NCI-H748 treated with DMSO at 0.1 percent for 48 hours (cell line): ENCODE data around the gene CYP26B1.
"Not testable (repeated sequence)": the region's sequence is repeated elsewhere in the genome, so short reads cannot be mapped to it uniquely, and the experiment has no call there.

Source experiments
- DNase-seq: peaks from one replicate; lab custom pipeline; 2025; lab: John Stamatoyannopoulos, UW

The CYP26B1 gene

DNA sequence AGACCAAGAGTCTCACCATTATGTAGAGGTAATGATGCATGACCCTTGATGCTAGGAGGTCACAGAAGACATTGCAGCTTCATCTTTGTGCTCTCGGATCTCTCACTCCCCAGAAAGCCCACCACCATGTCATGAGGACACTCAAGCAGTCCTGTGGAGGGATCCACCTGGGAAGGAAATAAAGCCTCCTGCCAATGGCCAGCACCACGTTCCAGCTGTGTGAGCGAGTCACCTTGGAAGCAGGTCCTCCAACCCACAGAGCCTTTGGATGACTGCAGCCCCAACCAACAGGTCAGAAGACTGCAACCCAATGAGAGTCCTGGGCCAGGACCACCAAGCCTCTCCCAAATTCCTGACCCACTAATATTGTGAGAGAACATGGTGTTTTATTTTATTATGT is 38.4 kb downstream of the CYP26B1 start:
- DNase-seq, result no peak

DNA sequence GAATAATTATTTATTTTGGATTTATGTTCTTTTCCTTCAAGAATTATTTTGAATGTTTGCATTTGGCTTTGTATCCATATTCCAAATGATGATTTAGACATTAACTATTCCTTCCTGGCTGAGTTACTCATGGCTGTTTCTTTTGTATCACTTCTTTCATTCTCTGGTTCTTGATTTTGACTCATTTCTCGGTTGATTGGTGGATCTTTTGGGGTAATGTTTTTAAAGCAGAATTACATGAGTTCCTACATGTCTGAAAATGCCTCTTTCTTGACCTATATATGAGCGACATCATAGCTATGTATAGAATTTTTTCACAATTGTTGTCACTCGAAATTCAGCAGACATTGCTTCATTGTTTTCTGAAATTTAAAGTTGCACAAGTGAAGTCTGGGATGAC is 39.5 kb downstream of the CYP26B1 start:
- DNase-seq, result no peak

DNA sequence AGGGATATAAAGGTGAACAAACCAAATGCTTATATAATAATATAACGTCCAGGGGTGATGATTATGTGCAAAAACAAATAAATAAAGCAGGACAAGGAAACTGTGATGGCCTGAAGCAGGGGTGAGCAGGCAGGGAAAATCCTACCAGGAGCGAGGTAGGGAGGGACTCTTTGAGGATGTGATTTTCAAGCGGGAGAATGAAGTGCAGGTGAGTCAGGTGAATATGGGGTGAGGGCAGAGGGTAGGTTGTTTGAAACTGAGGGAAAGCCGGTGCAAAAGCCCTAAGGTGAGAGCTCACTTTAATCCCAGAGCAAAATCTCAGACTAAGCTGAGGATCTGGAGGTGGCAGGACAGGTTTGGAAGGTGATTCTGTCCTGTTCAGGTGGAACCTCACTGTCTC is 40.7 kb downstream of the CYP26B1 start:
- no peak for DNase-seq

DNA sequence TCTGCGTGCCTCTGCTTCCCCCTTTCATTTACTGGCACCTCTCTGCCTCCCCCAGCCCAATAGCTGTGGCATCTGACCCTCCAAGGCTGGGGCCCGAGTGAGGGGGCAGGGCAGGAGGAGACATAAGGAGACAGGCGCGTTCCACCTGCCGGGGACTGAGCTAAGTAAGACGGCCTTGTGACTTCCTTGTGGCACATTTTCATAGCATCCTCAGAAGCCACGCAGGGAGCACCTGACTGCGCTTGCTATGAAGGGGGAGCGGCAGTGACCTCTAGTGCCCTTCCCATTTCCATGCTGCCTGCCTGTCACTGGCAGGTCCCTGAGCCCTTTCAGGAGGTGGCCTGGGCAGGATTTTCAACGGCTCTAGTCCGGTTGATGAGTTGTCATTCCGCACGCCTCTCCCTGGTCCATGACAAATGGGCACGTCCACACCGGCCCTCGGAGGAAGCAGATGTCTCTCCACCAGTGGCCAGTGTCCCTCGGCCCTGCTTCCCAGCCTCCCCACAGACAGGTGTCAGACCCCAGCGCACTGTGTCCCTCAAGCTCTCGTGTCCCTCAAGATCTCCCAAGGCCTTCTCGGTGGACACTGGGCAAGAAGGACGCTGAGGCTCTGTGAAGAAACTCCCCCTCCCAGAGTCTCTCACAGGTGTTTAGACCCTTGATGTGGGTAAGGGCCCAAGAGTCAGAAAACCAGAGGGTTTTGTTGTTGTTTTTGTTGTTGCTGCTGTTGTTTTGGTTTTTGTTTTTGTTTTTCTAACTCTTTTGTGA is 42.7 kb downstream of the CYP26B1 start:
- no peak for DNase-seq

DNA sequence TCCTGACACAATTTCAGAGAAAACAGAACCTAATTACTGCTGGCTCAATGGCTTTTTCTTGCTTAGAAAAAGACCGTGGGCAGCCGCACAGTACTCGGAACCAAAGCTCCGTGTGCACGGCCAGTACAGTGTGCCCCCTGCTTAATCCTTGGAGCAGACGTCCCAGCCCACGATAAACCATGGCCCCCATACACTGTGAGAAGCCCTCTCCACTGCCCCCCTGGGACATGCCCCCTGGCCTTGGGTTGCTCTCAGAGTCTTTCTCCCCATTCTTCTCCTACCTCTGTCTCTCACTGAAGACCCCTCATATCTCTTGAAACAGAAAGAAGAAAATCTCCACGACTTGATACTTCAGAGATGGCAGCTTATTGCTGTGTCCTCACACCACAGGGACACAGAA is 44.0 kb downstream of the CYP26B1 start:
- DNase-seq, result no peak

DNA sequence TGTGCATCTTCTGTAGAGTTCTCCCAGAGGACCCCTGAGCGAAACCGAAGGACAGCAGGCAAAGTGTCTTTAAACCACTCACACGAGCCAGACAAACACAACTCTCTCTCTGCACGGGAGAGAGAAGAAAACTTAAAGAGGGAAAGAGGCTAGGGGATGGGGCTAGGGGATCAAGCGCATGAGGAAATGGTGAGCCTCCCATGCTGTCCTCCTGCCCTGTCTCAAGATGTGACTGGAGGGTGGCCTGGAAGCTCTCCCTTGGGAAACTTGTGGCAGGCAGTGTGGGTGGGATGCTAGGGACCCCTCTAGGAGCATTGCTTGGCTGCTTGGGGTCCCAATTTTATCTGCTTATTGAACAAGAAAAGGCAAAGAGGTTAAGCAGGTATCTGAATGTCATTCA is 44.5 kb downstream of the CYP26B1 start:
- no peak for DNase-seq

DNA sequence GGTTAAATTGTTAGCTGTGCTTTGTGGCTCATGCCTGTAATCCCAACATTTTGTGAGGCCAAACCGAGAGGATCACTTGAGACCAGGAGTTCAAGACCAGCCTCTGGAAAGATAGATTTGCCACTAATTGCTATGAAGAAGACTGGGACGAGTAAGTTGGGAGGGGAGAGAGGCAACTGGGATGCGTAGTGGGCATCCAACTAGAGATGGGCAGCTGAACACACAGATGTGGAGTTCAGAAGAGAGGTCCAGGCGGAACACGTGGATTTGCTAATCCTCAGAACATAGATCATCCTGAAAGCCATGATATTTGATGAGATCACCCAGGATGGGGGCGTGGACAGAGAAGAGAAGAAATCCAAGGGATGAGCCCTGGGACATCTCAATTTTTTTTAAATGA is 48.7 kb downstream of the CYP26B1 start:
- DNase-seq, result no peak

DNA sequence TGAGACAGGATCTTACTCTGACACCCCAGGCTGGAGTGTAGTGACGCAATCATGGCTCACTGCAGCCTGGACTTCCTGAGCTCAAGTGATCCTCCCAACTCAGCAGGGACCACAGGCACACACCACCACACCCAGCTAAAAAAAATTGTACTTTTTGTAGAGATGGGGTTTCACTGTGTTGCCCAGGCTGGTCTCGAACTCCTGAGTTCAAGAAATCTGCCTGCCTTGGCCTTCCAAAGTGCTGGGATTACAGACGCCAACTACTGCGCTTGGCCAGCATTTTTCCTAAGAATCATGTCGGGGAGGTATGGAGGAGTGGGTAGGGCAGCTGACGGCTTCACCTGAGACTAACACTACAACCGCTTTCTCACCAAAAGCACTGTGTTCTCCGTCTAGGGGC is 50.4 kb downstream of the CYP26B1 start:
- DNase-seq, result no peak

DNA sequence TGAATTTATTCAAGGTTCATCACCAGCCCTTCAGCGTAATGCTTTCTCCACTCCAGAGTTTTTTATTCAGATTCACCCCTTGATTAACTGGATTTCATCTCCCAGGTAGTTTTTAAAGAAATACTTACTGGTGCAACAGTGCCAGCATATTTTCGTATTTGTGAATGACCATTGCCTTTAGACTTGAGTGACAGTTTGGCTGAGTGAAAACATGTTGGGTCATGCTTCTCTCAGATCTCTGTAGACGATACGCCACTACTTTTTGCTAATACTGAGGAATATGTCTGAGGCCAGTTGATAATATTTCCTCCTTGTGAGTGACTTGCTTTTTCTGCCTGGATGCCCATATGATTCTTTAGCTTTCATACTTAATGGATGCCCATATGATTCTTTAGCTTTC is 51.5 kb downstream of the CYP26B1 start:
- no peak for DNase-seq

DNA sequence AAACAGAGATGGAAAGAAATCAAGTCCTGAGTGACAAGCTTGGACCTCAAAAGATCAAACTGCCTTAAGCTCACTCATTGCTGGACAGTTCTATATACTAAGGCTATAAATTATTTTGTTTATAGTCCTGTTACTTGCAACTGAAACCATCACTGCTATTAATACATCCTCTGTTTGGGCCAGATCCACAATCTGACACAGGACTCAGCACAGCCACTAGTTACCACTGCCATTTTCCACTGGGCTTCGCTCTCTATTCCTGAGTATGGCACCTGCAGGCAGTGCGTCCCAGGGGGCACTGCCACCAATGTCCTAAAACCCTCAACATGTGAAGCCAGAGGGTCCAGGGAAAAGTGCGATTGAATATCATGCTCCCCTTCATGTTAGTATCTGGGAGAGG is 52.3 kb downstream of the CYP26B1 start:
- DNase-seq, result no peak

DNA sequence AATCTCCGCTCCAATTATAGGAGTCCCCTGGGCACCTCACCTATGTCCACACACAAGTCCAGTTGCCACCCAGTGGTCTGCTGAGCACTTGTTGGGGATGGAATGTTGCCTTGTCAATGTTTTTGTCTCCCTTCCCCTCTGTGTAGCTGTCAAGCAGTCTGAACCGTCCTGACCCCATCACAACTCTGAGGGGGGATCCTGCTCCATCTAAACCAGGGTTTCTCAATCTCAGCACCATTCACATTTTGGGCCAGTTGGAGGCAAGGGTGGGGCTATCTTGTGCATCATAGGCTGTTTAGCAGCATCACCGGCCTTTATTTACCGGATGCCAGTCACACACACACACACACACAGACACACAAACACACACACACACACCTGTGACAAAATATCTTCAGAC is 53.0 kb downstream of the CYP26B1 start:
- DNase-seq, result no peak

DNA sequence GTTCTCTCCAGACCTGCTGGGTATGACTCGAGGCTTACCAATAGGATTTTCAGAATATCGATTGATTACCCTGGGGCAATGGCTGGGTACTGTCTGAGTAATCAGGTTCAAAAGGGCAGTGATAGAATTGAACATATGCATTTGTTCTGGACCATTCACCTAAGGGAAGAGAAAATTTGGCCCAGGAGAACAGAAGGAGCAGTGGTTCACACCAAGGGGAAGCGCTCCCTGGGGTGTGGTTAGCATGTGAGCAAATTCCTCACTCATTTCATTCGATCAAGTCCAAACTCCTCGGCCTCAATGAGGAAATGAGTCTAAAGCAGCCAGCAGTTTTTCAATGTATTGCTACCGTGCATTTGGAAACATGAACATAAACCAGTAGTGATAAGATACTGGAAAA is 55.6 kb downstream of the CYP26B1 start:
- no peak for DNase-seq

DNA sequence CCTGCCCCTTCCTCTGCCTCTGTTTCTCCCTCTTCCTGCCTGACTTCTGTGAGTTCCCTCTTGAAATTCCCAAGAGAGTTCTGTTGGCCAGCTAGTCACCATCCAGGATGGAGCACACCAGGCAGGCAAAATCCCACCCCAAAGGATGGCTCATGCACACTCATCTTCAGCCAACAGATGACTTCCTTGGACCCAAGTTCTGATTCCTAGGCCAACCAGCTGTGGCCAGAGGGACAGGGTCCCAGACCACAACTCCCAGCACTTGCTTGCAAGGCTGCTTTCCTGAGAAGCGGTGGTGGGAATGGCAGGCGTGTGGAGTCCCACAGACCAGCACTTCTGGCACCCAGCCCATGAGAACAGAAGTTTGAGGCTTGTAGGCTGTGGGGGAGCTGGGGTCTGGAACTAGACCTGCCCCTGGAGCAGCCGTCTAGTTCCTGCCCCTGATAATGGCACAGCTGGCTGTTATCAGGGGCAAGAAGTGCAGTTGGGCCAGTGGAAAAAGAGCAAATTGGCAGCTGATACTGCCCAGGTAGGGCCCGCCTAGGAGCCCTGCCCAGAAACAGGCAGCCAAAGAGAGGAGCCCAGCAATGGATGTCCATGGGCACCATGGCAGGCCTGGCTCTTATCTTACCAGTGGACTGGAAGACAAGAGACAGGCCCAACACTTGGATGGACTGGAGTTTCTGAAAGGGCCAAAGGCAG is 56.7 kb downstream of the CYP26B1 start:
- no peak for DNase-seq

DNA sequence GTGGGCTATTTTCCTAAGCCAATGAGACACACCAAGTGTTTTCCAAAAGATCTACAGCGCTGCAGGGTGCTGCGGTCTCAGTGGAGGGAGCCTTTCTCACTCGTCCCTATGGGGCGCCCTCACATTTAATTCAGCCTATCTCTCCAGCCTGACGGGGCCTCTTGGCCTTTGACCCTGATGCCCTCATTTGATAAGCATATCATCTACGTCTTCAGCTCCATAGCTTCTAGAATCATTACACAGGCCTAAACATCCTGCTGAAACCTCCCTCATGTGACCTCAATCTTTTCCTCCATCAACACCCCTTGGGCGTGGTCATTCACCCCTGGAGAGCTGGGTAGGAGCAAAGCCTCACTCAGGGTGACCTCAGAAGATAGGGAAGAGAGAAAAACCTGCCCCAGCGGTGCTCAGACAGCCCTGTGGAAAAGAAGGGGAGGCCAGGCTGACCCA is 57.4 kb downstream of the CYP26B1 start:
- no peak for DNase-seq

DNA sequence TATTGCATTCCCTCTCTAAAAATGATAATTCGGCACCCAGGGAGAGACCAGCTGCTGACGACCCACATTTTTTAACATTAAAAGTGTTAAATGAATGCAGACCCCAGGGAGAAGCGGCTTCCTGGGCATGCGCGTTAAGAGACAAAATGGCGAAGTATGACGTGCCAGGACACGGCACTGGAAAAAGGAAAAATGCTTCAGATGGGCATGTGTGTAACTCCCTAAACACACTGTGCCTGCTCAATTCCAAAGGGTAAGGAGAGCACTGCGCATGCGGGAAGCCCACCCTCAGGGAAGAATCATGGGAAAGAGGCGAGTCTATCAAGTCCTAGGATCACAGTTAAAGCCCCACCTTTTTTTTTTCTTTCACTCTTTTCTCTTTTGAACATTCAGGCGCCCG is 58.1 kb downstream of the CYP26B1 start:
- no peak for DNase-seq

DNA sequence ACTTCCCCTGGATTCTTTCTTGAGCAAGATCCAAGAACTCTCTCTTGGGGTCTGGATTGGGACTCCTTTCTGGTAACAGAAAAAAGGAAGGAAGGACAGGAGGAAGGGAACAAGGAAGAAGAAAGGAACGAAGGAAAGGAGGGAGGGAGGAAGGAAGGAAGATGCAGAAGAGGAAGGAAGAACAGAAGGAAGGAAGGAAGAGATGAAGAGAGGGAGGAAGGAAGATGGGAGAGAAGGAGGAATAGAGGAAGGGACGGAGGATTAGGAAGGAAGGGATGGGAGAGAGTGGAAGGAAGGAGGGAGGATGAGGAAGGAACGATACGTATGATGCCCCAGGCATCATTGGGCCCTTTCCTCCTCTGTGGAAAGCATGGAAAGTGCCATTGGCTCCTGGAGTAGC is 58.6 kb downstream of the CYP26B1 start:
- DNase-seq, result no peak

DNA sequence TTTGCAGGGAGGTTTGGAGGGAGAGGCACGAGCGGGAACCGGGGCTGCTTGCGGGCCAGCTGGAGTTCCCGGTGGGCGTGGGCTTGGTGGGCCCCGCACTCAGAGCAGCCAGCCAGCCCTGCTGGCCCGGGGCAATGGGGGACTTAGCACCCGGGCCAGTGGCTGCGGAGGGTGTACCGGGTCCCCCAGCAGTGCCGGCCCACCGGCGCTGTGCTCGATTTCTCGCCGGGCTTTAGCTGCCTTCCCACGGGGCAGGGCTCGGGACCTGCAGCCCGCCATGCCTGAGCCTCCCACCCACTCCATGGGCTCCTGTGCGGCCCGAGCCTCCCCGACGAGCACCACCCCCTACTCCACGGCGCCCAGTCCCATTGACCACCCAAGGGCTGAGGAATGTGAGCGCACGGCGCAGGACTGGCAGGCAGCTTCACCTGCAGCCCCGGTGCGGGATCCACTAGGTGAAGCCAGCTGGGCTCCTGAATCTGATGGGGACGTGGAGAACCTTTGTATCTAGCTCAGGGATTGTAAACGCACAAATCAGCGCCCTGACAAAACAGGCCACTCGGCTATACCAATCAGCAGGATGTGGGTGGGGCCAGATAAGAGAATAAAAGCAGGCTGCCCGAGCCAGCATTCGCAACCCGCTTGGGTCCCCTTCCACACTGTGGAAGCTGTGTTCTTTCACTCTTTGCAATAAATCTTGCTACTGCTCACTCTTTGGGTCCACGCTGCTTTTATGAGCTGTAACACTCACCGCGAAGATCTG is 60.6 kb downstream of the CYP26B1 start:
- DNase-seq, result not testable (repeated sequence)

DNA sequence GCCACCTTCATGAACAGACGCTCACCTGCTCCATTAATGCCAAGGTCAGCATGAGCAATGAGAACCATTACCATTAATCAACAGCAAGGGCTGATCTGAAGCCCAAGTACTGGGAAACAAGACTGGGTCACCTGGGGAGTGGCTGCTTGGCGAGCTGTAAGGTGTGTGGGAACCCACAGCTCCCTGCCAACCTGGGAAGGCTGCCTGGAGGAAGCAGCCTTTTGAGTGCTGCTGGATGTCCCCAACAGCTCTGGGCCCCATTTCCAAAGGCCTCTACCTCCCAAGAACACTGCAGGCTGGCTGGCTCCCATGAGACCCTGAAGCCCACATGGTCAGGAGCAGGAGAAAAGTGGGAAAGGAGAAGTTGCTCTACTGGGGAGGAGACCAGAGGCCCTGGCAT is 62.1 kb downstream of the CYP26B1 start:
- DNase-seq, result no peak

DNA sequence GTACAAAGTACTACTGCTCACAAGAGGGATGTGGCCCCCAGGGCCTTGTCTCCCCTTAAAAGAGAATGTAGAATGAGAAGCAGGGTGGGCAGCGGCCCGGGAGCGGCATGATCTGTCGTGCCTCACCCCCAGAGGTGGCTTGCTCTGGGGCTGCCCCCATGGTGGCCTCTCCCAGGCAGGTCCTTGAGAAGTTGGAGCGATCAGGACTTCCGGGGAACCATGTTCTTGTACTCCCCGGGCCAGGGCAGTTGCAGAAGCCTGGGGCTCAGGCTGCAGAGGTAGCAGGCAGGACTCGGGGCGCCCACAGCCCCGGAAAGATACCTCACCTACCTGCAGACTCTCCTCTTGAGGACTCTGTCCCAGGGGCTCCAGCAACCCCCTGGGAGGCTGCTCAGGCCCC is 62.6 kb downstream of the CYP26B1 start:
- no peak for DNase-seq

DNA sequence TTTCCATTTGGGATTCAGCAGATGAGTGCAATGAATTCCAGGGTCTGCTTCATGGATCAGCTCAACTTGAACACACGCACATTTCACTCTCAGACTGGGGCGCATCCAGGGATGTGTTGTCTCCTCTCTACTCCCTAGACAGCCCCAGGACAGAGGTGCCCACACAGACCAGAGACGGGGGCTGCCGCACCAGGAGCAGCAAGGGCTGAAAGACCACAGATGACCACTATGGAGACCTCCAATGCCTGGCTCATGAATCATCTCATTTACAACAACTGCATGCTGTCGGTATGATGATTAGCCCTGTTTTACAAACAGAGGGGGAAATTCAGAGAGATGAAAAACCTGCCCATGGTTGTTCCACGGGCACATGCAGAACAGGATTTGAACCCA is 63.1 kb downstream of the CYP26B1 start:
- DNase-seq, result no peak

DNA sequence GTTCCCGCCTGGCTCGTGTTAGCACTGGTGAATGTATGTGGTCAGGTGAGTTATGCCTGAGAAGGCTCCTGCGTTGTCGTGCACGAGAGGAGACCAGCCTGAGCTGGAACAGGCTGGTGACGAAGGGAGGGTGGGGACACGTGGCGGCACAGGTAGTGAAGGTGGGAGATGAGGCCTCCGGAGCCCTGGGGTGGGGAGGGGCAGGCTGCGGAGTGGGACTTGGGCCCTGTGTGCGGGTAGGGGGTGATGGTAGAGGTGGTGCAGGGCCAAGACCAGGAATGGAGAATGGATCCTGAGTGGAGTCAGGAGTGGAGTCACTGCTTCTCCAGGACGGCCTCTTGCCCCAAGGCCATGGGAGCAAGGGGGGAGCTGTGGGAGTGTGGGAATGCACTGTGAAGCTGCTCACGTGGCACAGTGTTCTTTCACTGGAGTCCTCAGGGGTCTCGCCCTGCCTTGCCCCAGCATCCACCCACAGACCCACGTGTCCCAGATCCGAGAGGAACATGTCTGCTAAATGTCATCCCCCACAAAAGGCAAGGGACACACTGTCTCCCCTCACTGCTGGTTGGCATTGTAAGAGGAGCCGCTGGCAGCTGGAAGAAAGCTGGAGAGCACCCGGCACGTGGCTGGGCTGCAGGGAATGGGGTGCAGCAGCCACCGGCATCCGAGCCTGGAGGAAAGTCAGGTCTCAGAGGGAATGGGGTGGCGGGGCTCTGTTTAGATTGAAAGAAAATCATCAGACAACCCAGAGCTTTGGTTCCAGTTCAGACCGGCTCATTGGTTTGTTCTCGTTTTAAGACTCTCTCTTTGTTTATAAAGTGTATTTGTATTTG is 63.7 kb downstream of the CYP26B1 start:
- DNase-seq, result no peak

DNA sequence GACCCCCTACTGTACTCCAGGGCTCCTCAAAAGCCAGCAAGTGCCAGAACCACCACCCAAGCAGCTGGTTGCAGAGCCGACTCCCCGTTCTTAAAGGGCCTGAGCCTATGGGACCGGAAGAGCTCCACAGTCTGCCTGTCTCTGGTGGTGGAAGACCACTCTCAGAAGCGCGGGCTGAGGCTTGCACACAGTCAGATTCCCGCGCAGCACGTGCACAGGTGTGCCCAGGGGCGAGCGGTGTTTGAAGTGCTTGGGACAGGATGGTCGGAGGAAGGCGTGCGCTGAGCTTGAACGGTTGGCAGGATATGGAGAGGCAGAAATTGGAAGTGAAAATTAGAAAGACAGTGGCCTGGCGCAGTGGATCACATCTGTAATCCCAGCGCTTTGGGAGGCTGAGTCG is 64.8 kb downstream of the CYP26B1 start:
- no peak for DNase-seq
